HPDE6-E6E7 (cell line): ENCODE data around the gene SLC5A2.
A peak's percentile ranks its signal among the peaks of the same experiment; 100 is the strongest.
"Not testable (repeated sequence)": the region's sequence is repeated elsewhere in the genome, so short reads cannot be mapped to it uniquely, and the experiment has no call there.

Source experiments
- DNase-seq: peaks from one replicate; pipeline ENCODE4 v3.0.0; 2011; ENCODE audit warnings: missing footprints; ENCODE audit errors: extremely low spot score

Gene SLC5A2

DNA sequence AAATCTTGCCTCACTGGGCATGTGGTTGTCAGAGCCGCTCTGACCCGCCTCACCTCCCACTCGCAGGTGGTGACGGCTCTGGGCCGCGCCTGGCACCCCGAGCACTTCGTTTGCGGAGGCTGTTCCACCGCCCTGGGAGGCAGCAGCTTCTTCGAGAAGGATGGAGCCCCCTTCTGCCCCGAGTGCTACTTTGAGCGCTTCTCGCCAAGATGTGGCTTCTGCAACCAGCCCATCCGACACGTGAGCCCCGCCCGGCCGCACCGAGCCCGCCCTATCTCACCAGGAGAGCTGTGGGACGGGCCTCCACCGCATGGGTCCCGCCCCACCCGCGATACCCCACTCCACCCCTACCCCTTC is 7.0 kb upstream of the SLC5A2 start:
- DNase-seq, result no peak

DNA sequence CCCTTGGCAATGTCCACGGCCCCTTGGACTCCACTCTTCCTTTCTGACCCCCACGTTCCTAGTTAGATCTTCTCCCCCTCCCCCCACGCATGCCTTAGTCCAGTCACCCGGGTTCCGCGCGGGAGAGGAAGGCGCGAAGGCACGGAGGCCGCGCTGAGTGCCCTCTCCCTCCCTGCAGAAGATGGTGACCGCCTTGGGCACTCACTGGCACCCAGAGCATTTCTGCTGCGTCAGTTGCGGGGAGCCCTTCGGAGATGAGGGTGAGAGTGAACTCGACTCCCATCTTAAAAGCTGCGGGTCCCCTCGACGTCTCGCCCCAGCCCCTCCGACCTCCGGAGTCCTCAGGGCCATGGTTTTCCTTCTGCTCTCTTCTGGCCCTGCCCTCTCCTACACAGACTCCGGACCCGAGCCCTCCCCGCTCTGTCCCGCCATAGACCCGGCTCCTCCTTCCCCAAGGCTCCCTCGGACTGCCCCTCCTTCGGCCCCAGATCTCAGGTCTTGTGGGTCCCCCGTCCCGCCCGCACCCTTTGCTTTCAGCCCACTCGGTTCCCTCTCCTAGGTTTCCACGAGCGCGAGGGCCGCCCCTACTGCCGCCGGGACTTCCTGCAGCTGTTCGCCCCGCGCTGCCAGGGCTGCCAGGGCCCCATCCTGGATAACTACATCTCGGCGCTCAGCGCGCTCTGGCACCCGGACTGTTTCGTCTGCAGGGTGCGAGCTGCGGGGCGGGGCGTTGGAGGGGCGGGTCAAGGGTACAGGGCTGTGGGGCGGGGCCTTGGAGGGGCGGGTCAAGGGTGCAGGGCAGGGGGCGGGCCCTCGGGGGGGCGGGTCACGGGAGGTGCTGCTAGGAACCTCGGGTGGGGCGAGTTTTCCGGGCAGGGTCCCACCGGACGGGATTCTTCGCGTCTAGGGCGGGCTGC is 6.4 kb upstream of the SLC5A2 start:
- DNase-seq, result no peak

DNA sequence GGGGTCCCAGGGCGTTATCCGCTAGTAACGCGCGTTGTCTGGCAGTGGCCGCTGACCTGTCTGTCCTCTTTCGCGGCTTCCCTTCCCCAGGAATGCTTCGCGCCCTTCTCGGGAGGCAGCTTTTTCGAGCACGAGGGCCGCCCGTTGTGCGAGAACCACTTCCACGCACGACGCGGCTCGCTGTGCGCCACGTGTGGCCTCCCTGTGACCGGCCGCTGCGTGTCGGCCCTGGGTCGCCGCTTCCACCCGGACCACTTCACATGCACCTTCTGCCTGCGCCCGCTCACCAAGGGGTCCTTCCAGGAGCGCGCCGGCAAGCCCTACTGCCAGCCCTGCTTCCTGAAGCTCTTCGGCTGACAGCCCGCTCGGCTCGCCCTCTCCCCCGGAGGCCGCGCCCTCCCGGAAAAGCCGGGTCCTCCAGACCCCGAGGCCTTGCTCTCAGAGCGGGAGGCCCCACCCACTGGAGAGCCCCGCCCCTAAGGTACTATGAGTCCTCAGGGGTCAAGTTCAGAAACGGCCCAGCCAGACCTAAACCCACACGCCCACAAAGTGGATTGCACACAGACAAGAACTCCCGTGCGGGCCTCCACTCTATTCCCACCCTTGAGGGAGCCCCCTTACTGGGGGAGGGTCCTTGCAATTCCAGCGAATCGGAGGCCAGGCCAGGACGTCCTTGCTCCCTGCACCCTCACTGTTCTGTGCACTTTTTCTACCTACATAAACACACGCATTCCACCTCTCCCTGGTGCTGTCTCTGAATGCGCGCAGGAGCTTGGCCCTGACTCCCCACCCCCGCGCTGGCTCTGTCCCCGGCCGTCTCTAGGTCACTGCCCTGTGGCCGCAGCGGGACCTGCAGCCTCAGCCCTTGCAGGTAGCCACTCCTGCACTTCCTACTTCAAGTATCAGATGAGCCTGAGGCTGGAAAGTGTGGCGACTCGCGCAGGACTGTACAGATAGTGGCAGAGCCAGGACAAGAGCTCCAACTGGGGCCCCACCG is 5.4 kb upstream of the SLC5A2 start:
- DNase-seq, result no peak

DNA sequence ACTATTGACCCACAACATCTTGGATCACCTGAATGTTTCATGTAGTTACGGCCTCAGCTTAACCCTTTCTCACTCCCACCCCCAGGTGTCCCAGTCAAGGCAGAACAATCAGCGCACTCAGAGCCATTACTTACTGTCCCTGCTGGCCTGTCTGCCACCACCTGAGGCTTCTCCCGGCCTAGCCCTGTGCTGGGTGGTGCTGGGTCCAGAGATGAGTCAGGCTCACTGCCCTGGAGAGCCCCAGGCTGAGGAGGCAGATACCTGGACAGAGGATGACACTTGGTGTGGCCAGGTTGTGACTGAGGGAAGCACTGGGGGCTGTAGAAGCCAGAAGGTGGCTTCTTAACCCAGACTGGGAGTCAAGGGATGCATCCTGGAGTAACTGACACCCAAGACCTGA is 4.0 kb upstream of the SLC5A2 start:
- DNase-seq, result no peak

DNA sequence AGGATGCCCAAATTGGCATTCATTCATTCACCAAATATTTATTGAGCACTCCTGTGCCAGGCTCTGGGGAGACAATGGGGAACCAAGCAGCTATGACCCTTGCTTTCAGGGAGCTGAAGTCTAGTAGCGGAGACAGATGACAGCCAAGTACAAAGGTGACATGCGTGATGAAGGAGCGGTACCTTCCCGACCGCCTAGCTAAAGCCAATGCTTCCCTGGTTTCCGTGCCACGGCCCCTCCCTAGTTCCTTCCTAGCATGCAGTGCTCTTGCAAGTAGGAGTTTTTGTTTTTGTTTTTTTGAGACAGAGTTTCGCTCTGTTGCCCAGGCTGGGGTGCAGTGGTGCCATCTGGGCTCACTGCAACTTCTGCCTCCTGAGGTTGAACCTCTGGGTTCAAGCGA is 3.2 kb upstream of the SLC5A2 start:
- no peak for DNase-seq

DNA sequence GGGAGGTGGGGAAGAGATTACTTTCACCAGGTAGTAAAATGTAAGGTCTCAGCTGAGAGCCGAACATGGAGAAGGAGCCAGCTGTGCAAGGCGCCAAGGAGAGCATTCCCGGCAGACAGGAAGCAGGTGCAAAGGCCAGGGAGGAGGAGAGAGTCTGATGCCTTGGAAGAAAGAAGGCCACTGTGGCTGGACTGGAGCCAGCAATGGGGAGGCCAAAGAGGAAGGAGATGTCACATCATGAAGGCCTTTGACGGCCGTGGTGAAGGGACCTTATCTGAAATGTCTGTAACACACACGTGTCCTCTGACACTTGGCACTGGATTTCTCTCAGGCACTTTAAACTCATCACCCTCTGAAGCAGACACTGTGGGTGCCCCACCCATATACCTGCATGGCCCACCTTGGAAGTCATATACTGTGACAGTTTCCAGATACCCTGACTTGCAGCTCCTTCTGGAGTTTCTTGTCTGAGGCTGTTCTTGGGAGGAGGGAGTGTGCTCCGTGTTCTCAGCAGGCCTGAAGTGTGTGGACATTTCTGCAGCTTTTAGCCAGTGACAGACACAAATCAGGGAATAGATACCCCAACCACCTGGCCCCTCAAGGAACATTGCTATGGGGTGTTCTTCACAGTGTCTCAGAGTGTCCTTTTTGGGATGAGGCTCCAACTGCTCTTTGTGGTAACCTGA is 1.9 kb upstream of the SLC5A2 start:
- no peak for DNase-seq

DNA sequence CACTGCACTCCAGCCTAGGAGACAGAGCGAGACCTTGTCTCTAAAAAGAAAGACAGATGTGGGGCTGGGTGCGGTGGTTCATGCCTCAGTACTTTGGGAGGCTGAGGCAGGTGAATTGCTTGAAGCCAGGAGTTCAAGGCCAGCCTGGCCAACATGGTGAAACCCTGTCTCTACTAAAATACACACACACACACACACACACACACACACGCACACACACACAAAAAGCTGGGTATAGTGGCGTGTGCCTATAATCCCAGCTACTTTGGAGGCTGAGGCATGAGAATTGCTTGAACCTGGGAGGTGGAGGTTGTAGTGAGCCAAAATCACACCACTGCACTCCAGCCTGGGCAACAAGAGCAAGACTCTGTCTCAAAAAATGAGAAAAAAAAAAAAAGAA is 1.1 kb downstream of the SLC5A2 start:
- DNase-seq, result not testable (repeated sequence)

DNA sequence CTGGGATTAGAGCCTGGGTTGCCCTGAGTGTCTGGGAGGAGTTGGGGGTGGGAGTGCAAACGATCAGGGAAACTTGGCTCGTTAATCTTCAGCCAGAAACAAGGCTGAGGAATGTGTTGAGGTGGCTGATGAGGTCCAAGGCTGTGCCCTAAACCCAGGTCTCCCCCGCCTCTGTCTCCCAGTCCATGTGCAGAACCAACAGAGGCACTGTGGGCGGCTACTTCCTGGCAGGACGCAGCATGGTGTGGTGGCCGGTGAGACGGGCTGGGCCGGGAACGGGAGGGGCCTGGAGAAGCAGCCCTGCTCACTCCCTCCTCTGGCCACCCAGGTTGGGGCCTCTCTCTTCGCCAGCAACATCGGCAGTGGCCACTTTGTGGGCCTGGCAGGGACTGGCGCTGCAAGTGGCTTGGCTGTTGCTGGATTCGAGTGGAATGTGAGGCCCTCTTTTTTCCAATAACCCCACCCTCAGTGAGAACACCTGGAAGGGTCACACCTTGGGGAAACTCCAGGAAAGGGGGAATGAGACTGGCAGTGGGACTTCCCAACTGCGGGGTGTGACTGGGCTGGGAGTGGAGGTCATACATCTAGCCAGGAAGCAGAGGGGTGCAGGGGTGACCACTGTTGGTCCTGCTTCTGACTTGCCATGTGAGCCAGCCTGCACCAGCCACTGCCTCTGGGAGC is 1.7 kb downstream of the SLC5A2 start:
- DNase-seq, result no peak

DNA sequence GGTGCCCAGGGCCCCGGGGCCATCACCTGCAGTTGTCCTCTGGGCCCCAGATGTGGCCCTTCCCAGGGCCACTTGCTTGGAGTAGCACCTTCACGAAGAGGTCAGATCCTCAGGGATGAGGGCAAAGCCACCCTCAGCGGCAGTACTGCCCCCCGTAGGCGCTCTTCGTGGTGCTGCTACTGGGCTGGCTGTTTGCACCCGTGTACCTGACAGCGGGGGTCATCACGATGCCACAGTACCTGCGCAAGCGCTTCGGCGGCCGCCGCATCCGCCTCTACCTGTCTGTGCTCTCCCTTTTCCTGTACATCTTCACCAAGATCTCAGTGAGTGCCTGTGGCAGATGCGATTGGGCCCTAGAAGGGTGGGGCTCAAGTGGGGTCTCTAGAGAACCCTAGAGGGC is 2.6 kb downstream of the SLC5A2 start:
- no peak for DNase-seq

DNA sequence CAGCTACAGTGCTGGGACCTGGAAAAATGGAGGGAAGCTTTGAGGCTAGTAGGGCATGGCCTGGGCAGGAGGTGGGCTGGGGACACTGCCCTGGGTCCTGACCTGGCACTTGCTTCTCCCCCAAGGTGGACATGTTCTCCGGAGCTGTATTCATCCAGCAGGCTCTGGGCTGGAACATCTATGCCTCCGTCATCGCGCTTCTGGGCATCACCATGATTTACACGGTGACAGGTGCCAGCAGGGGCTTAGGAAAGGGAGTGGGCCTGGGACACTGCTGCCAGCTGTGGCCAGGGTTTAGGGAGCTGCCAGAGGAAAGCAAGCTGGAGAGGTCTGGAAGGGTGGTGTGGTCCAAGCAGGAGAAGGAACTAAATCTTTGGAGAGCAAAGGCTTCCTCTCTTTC is 3.1 kb downstream of the SLC5A2 start:
- DNase-seq, result no peak

DNA sequence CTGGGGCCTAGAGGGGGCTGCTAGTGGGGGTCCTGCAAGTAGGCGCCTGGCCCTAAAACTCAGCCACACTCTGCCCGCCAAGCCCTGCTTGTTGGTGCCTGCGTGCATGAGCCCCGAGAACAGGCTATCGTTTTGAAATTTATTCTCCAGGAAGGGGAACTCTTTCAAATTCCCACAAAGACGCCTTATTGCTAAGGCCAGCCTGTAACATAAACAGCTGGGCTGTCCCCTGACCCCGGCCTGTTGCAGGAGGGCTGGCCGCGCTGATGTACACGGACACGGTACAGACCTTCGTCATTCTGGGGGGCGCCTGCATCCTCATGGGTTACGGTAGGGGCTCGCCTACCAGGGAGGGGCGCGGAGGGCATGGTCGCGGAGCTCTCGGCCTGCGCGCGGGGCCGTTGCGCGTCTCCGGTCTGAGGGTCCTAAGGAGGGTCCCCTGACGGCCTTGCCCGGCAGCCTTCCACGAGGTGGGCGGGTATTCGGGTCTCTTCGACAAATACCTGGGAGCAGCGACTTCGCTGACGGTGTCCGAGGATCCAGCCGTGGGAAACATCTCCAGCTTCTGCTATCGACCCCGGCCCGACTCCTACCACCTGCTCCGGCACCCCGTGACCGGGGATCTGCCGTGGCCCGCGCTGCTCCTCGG is 4.3 kb downstream of the SLC5A2 start:
- no peak for DNase-seq

DNA sequence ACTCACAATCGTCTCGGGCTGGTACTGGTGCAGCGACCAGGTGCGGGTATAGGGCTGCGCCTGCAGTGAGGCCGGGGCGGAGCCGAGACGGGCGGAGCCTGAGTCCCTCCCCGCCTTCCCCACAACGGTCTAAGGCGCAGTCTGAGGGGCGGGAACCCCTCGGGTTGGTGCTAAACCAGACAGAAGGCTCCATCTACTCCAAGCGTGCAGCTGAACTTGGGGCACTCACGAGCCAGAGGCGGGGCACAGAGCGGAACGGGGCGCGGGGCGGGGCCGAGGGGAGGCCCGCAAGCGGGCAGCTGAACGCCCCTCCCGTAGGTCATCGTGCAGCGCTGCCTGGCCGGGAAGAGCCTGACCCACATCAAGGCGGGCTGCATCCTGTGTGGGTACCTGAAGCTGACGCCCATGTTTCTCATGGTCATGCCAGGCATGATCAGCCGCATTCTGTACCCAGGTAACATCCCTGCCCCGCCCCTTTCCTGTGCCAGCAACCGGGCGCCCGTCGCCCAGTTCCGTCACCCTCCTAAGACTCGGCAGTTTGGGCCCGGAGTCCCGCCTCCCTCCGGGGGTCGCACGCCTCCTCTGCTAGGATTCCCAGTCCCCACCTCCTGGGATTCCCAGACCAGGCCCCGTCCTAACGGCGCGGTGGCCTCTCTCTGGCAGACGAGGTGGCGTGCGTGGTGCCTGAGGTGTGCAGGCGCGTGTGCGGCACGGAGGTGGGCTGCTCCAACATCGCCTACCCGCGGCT is 5.0 kb downstream of the SLC5A2 start:
- DNase-seq, result peak; percentile 85

DNA sequence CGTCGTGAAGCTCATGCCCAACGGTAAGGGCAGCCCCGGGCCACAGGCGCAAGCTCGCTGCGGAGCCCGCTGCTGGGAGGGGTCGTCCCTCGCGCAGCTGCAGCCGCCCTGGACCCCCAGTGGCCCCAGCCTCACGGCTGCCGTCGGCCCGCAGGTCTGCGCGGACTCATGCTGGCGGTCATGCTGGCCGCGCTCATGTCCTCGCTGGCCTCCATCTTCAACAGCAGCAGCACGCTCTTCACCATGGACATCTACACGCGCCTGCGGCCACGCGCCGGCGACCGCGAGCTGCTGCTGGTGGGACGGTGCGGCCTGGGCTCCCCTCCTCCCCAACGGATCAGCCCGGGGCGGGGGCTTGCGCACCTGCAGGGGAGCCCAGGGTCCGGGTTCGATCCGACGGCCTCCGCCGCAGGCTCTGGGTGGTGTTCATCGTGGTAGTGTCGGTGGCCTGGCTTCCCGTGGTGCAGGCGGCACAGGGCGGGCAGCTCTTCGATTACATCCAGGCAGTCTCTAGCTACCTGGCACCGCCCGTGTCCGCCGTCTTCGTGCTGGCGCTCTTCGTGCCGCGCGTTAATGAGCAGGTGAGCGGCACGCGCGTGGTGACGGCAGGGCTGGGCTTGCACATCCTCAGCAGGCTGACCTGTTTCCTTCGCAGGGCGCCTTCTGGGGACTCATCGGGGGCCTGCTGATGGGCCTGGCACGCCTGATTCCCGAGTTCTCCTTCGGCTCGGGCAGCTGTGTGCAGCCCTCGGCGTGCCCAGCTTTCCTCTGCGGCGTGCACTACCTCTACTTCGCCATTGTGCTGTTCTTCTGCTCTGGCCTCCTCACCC is 5.8 kb downstream of the SLC5A2 start:
- no peak for DNase-seq

DNA sequence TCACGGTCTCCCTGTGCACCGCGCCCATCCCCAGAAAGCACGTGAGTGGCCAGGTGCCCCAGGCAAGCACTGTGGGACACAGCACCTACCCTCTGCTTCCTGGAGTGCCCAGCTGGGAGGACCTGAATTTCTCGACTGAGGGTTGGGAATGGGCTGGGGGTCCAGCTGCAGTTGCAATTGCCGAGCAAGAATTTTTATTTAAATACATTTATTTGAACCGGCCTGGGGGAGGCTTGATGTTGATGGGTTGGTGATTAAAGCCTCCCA is 6.3 kb downstream of the SLC5A2 start:
- no peak for DNase-seq

DNA sequence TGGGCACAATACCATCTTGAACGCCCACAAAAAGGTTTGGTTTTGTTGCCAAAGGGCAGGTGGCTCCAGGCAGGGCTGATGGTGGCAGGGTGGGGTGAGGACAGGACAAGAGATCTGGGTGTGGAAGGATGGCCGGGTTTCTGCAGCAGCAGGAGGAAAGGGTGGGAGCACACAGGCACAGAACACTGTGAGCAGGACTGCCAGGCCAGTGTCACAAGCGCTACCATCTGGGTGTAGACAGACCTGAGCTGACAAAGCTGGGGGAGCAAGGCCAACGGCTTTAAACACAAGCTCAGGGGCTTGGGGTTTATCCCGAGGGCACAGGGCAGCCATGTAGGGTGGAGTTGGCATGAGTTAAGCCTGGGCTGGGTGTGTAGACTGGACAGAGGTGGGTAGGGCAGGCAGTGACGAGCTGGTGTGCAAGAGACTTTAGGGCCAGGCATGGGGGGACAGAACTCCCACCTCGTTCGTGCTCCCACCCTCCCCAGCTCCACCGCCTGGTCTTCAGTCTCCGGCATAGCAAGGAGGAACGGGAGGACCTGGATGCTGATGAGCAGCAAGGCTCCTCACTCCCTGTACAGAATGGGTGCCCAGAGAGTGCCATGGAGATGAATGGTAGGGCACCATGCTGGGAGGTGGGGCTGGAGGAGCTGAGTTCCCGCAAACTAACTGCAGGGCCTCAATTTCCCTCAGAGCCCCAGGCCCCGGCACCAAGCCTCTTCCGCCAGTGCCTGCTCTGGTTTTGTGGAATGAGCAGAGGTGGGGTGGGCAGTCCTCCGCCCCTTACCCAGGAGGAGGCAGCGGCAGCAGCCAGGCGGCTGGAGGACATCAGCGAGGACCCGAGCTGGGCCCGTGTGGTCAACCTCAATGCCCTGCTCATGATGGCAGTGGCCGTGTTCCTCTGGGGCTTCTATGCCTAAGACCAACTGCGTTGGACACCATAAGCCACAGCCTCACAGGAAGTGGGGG is 7.0 kb downstream of the SLC5A2 start:
- DNase-seq, result no peak

DNA sequence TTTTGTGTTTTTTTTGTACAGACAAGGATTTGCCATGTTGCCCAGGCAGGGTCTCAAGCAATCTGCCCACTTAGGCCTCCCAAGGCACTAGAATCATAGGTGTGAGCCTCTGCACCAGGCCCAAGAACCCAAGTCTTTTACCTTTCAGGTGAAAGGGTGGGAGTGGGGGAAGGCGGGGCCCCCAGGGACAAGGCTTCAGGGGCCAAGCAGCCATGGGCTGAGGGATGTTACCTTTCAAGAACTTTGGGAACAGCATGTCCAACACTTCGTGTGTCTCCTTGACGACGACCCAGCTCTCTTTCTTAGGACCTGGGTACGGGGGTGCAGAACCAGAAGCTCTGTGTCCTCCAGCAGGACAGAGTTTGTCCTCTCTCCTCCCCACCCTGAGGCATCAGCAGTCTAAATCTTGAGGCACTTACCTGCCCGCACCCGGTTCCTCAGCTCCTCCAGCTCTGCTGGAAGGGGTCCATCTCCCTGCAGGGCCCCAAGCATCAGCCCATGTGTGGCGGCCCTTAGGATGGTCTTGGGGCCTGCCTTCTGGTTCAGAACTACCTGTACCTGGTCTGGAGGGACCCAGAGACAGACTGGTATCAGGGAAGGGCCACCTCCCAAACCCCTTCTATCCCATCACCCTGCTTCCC is 9.0 kb downstream of the SLC5A2 start:
- no peak for DNase-seq

DNA sequence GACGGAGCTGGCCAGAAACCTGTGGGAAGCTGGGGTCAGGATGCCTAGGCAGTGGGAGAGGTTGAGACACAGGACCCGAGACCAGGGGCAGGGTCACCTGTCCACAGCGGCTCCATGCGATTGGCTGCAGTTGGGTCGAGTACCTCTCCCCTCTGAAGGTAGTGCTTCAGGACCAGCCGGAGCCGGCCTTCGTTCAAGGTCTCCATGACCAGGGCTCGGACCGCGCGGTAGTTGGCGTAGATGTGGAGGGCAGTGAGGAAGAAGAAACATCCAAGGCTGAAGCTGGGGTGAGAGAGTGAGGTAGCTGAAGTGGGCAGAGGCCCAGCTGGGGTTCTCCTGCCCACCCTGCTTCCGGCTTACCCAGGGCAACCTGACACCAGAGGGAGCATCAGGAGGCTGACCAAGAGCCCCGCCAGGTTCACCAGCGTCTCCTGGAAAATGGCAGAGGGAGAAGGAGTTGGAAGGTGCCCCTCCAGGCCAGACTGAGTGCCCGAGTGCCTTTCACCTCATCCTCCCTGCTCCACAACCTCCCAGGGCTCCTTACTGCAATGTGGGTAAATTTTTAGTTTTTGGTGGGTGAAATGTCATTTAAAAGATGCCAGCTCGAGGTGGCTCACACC is 10.7 kb downstream of the SLC5A2 start:
- DNase-seq, result no peak

DNA sequence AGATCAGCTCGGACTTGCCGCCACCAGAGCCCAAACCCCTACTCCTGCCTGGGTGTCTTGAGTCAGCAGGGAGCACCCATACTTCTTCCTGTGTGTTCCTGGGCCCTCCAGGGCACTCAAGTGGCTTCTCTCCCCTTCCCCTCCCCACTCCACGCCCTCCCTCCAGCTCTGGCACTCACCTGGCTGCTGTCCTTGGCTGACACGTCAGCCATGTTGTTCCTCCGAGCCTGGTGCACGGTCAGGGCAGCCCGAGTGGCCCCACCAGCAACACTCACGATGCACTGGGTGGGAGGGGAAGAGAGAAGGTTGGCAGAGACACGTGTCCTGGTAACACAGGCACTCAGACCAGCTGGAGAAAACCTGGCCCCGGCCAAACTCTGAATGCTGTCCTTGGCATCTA is 13.7 kb downstream of the SLC5A2 start:
- DNase-seq, result no peak
